ENCODE results near the gene PYROXD2.

The PYROXD2 gene

DNA sequence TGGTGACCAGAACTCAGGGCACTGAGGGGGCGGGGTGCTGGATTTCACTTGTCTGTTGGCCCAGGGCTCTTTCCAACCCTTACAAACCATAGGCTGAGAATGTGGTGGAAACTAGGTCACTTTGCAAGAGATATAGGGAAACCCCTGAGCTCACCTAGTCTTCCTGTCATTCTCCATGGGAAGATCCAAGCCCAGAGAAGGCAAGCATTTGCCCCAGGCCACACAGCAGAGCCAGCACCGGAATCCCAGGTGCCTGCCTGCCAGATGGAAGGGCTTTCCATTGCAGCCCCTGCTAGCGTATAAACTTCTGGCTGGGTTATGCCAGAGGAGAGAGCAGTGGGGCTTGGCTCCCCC is 427 bp downstream of the PYROXD2 start:
- DNase-seq (ENCODE audit: low read depth): no peak

DNA sequence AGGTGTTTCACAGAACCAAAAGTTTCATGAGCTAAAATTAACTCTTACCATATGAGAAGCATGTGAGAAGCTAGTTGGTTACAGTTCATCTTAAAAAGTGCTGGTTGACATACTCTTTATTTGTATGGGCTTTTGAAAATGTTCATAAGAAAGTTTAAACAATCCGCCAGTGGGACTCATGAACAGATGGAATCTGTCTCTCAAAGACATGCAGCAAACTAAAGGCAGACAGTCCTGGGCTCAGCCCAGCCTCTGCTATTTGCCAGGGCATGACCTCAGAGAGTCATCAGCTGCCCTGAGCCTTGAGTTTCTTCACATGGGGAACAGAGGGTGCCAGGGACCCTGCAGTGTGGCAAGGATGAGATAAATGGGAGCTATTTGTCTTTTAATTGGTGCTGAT is 3.2 kb downstream of the PYROXD2 start:
- no peak for DNase-seq (ENCODE audit: low read depth)

DNA sequence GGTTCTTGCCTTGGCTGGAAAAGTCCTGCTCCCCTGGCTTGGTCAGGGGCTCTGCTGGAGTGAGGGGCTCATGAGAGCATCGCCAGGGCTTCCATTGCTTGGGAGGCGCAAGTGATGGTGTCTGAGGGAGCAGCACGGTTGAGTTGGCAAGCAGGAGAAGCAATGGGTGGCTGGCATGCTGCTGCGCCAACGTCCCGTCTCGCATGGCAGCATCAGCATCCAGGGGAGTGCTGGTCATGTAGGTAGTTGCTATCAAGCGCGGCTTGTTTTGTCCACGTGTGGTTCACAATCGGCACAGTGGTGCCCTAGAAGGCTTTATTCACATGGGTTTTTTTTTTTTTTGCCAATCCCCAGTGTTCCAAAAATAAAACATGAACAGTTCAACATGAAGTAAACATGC is 3.8 kb downstream of the PYROXD2 start:
- no peak for DNase-seq (ENCODE audit: low read depth)

DNA sequence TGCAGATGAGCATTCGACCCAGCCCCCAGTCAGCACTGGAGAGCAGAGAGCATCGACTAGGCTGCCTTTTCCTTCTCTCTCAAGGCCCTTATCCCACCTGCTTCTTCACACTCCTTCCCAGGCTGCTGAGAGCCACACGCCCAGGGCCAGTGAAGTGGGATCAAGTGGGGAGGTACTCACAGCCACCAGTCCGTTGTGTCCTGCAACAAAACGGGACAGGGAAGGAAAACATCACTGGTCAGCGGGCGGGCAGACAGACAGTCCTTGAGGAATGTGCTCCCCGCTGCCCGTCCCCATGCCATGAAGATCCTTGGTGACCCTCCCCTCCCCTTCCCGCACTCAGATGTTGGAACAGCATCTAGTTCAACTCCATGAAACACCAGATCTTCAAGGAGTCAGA is 4.2 kb downstream of the PYROXD2 start:
- DNase-seq (ENCODE audit: low read depth): no peak

DNA sequence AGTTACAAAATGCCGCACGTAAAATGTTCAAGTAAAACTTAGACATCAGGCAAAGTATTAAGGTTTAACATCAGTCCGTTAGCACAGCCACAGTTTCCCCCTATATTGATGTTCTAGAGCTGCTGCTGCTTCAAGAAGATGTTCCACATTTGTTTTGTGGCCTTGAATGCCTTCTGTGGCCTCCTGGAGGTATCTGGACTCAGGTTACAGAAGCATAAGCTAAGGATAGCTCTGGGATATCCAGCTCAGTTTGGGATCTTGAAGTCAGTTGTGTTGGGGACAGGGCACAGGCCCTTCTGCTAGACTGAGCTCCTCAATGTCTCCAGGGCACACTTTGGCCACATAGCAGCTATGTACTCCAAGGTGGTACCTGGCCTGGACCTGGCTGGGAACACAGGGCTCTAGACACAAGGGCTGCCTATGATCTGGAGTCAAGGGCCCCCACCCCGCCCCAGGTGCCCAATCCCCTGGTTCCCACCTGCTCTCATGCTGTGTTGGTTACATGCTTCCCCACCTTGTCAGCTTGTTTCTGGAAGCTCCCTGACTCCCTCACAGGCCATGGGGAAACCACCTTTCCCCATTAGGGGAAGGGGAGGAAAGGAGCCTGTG is 4.7 kb downstream of the PYROXD2 start:
- DNase-seq (ENCODE audit: low read depth): no peak

DNA sequence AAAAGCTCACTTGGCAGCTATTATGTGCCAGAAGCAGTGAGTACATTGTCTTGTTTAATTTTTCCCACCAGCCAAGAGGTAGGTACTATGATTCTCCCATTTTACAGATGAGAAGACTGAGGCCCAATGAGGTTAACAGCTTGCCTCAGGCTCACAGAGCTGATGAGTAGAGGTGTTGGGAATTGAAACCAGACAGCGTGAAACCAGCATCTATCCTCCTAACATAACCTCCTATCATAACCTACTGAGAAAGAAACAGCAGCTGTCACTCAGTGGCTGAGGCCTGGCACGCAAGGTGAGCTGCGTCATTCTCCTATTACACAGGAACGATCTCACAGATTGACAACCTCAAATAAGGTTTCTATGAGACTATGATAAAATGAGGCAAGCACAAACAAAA is 6.2 kb downstream of the PYROXD2 start:
- DNase-seq (ENCODE audit: low read depth): no peak

DNA sequence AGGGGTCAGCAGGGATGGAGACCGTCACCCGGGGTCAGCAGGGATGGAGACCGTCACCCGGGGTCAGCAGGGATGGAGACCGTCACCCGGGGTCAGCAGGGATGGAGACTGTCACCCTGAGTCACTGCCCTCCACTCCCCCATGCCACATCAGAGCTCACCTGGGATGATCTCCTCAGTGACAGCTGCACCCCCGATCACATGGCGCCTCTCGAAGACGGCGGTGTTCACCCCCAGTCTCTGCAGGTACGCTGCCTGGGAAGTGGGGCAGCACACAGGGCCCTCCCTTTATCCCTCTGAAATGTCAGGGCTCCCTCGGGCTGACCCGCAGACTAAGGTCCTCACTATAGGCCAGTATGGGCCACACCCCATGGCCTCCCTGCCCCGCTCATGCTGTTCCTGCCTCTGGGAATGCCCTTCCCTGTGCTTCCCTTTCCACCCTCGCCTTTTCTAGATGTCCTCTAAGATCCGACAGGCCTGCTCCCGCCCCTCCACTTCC is 7.2 kb downstream of the PYROXD2 start:
- no peak for DNase-seq (ENCODE audit: low read depth)

DNA sequence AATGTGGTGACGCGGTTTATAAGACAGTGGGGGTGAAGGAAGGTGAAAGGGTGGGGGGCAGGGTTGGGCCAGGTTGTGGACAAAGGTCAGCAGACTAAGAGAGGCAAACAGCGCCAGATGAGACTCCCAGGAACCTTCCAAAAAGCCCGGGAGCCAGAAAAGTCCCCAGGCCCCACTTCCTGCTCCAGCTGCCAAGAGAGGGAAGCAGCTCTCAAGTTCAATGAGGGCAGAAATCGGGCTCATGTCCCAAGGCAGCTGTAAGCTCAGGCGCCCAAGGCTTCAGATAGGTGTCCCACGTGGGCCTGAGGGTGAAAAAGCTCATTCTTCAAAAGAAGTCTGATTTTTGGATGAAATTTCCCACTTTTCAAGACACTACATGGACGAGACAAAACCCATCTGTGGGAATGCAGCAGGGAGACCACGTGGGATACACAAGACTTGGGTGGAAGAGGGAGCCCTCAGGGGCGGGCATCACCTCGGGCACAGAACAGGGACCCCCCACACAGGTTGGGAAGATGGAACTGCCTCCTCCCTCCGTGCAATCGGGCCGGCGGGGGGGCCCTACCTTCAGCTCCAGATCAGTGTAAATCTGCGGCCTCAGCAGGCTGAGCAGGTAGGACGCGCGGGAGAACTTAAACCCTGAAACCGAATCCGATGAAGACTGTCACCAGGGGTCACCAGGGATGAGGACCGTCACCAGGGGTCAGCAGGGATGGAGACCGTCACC is 7.8 kb downstream of the PYROXD2 start:
- no peak for DNase-seq (ENCODE audit: low read depth)

DNA sequence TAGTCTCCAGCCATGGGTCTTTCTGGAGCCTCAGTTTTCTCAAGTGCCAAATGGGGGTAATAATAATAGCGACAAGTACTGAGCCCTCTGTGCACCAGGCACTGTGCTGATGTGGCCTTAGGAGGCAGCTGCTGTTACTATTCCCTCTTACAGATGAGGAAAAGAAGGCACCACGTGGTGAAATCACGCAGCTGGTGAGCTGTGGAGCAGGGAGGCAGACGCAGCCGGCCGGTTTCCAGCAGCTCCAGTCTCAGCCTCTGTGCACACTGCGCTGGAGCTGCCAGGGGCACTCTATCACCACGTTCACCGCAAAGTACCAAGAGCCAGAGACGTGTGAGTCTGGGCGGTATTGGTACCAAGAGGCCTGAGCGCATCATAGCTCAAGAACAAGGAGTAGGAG is 9.6 kb downstream of the PYROXD2 start:
- no peak for DNase-seq (ENCODE audit: low read depth)

DNA sequence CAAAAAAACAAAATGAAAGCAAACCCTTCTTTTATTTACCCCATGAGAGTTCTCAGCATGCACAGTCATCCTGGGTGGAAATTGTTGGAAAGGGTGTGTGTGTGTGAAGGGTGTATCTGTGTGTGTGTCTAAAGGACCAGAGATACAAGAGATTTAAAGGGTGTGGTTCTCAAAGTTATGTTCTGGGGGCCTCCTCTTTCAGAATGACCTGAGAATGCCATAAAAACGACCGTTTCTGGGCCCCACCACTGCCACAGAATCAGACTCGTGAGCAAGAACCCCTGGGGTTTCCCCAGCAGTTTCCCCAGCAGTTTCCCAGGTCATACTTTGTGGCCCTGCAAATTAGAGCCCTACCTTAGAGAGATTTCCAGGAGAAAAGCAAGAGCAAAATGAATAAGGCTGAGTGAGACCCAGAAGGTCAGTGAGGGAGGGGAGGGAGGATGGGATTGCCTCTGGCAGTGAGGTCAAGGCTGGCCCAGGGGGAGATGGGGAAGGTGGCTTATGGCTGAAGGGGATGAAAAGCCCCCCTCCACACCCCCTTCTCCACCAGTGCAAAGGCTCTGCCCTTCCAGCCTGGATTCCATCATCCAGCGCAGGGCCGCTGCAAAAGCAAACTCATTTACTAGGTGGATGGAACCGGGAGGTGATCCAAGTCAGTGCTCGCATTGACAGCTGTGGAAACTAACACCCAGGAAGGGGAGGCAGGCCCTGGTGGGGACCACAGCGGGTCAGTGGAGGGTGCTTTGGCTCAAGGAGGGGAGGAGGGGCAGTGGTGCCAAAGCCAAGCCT is 10.2 kb downstream of the PYROXD2 start:
- DNase-seq (ENCODE audit: low read depth): no peak

DNA sequence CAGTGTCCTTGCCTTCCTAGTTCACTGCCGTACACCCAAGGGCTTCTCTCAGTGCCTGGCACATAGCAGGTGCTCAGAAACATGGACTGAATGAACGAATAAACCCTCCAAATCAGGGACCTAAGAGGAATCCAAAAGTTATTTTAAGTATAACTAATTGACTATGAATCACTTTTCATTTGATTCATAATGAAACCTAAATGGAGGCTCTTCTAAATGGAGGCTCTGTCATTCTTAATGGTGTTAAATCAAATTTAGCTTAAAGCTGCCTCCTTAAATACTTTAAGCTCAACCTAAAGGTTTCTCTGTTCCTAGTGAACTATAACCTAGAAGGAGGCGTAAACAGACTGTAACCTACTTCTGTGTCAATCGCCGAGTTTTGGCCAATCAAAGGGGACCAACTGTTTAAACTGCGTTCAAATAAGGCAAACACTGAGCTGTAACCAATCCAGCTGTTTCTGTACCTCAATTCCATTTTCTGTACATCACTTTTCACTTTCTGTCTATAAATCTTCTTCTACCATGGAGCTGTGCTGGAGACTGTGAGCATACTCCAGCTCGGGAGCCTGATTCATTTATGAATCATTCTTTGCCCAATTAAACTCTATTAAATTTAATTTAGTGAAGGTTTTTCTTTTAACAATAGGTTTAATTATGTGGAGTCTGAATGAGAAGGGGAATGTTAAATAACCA is 11.0 kb downstream of the PYROXD2 start:
- no peak for DNase-seq (ENCODE audit: low read depth)

DNA sequence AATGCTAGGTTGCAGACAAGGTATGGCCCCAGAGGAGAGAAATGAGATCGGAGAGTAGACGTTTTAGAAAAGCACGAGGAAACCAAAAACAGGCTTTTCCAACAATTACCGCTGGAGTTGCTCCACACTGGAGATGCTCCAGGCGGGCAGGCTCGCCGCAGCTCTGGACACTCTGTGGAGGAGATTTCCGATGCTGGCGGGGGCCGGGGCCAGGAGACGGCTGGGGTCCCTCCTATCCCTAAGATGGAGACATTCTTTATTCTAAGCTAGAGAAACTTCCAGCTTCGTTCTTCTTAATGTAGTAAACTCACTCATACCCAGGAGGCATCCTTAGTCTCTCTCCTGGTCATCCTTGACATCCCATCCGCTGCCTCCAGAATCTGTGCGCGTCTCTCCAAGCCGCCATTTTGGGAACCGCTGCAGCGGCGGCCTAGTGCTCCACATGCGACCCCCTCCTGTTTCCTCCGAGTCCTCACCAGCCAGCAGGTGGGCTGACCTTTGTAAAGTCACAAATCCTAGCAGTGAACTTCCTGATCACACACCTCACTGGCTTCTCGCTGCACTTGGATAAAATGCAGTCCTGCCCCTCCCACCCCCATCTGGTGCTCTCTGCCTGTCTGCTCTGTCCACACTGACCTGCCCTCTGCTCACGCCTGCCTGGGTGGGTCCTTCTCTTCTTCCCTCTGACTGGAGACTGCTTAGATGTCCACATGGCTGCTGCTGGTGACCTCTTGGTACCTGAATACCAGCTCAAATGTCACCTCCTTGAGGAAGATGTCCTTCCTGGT is 11.9 kb downstream of the PYROXD2 start:
- DNase-seq (ENCODE audit: low read depth): no peak

DNA sequence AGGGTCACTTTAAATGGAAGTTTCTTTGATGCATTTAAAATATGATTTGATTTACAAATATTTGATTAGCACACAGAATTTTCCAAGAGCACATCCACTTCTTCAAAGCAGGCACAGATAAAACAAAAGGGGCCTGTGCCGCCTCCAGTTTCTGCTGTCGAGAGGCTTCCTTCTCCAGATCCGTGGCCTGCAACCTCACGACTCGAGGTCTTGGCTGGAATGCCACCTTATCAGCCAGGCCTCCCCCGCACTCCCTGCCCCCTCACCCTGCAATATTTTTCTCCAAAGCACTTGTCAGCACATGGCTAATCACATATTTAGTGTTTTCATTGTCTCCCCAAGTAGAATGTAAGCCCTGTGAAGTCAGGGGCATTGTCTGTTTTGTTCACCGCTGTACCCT is 12.5 kb downstream of the PYROXD2 start:
- DNase-seq (ENCODE audit: low read depth): no peak

DNA sequence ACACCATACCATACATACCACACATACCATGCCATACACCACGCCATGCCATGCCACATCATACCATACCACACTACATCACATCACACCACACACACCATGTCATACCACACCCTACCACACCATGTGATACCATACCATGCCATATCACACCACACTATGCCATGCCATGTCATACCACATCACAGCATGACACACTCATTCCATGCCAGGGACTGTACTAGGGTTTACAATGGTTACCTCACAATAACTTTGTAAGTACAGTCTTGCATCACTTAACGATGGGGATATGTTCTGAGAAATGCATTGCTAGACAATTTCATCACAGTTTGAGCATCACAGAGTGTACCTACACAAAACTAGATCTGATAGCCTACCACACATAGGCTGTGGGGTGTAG is 14.5 kb downstream of the PYROXD2 start:
- DNase-seq (ENCODE audit: low read depth): no peak

DNA sequence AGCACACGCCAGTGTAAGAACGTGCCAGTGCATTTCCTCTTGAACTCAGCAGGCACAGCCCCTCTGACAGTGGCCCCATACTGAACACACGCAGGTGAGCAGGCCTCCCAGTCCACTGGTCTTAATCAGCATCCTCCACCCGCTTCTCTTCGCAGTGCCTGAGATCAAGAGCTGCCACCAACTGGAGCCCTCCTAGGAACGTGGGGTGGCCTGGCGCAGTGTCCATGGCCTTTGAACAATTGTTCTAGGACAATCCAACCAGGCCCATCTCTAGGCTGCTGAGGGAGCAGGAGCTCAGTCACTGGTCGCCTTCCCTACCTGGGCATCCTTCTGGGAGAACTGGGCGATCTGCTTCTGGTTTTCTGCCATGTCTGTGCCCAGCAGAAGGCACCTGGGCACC is 15.2 kb downstream of the PYROXD2 start:
- DNase-seq (ENCODE audit: low read depth): no peak

DNA sequence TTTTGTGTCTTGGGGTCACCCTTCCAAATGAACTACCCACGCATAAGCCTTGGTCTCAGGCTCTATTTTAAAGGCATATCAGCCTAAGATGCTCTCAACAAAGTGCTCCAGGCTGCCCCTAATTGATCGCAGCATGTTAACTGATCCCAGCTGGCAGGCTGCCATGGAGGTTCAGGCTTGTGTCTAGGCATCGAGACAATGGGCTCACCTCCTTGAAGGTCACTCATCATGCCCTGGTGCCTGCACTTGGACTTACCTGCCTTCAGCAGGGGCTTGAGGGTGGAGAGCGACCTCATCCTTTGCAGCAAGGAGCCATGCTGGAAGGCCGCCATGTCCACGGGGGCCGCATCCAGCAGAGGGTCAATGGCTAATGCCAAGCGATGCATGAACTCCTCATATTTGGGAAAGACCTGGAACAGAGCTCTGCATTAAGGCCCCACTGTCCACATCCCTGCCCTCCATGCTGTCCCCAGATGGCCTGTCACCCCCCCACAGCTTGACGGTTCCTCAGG is 17.8 kb downstream of the PYROXD2 start:
- DNase-seq (ENCODE audit: low read depth): no peak

DNA sequence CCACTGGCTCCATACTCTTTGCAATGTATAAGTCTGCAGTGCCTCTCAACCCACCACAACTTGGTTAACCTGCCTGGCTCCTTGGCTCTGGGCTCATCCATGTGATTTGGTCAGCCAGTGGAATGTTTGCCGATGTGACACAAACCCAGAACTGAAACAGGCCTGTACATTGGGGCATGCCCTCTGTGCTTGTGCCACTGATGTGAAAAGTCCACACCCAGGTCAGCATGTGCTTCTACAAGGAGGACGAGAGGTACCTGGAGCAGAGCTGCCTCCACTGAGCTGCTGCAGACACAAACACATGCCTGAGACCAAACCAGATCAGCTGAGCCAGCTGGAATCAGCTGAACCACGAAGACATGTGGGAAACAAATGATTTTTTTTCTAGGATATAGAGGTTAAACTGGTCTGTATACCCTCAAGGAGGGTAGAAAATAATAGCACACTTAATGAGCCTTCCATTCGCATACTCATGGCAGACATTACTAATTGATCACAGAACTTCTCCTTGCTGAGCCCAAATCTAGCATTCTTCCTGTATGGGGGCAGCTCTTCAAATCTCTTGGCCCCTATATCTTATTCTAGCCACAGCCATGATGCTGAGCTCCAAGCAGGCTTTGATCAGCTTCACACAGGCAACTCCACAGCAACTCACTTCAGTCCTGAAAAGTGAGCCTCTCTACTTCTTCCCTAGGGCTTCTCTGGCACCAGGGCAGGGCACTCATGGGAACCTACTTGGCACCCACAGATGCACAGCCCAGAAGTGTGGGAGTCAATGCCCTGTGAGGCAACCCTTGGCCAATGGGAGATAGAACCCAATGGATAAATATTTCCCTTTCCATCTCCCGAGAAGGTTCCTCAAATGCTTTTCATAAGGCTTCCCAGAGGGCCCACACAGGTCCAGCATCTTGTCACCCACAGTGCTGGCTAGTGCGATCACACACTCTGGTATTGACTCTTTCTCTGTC is 18.6 kb downstream of the PYROXD2 start:
- no peak for DNase-seq (ENCODE audit: low read depth)

DNA sequence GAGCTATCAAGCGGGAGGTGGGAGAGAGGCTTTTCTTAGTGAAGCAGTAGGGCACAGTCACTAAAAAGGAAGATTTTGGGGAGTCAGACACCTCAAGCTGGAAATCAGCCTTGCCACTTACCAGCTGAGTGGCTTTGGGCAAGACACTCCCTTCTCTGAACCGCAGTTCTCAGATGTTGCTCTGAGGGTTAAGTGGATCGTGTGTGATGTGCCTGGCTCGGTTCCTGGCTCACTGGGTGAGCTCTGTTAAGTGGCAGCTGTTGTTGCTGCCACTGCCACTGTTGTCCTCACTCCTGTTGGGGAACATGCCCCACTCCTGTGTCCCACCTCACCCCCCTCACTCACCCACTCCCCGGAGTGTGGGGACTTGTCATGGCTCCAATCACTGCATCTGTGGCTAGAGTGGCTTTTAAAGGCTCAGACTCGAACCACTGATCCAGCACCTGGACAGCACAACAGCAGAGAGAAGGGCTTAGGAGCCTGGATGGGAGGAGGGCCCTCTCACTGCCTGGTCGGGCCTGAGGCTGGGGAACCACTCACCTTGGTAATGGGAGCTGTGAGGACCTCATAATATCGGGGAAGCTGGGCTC is 20.0 kb downstream of the PYROXD2 start:
- no peak for DNase-seq (ENCODE audit: low read depth)

DNA sequence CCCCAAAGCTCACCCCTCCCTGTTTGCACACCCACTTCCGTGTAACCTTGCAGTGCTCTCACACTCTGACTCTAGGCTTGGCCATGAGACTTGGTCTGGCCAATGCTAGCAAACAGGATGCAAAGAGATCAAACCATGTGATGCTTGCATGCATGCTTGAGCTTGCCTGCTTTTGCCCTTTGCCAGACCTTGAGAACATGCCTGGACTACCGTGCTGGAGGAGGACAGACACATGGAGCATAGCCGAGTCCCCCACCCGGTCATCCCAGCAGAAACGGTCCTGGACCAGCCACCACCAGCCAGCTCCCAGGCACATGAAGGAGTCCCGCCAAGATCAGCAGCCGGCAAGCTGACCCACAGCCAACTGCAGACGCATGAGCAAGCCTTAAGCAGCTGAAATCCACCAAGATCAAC is 23.4 kb downstream of the PYROXD2 start:
- DNase-seq (ENCODE audit: low read depth): no peak

DNA sequence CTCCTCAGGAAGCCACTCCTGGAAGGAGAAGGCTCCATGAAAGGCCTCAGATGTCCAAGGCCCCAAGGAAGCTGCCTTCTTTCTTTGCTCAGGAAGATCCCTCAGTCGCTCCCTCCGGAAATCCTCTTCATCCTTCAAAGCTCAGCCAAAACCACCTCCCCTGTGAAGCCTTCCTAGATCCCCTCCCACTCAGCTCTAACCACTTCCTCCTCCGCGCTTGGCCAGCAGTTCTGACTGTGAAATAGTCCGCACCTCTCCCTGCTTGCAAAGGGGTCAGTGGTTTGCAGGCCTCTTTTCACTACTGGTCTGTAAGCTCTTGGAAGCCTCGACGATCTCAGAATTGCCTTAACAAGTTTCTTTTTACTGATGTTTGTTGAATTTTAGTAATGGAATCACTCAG is 23.9 kb downstream of the PYROXD2 start:
- no peak for DNase-seq (ENCODE audit: low read depth)
